HG02678 (cell line): Measurements from ENCODE around the gene CBX2.
A peak's percentile ranks its signal among the peaks of the same experiment; 100 is the strongest.

Source experiments
- ATAC-seq: cut with Tn5 transposase; IDR thresholded peaks from one replicate; pipeline ENCODE4 v1.9.1; 2021; ENCODE audit warnings: mild to moderate bottlenecking, moderate library complexity; ENCODE audit not compliant: unreplicated experiment

The CBX2 gene

DNA sequence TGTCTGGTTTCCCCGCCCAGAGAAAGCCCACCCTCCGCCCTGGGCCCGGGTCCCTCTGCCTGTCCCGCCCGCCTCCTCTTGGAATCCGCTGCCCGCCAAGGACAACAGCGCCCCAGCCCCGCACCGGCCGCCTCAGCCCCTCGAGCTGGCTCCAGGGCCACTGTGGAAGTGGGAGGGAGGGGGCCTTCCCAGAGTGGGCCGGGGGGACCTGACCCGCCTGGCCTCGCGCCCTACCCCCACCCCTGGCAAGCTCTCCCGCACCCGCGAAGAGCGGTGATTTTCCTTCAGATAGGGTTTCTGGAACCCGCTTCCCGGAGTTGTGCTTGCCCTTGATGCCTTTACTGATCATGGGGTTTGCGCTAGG is 21.2 kb downstream of the CBX2 start:
- no peak for ATAC-seq

GRCh38 chr17:79799538-79800324 is 21.8 kb downstream of the CBX2 start:
- ATAC-seq, result no peak

DNA sequence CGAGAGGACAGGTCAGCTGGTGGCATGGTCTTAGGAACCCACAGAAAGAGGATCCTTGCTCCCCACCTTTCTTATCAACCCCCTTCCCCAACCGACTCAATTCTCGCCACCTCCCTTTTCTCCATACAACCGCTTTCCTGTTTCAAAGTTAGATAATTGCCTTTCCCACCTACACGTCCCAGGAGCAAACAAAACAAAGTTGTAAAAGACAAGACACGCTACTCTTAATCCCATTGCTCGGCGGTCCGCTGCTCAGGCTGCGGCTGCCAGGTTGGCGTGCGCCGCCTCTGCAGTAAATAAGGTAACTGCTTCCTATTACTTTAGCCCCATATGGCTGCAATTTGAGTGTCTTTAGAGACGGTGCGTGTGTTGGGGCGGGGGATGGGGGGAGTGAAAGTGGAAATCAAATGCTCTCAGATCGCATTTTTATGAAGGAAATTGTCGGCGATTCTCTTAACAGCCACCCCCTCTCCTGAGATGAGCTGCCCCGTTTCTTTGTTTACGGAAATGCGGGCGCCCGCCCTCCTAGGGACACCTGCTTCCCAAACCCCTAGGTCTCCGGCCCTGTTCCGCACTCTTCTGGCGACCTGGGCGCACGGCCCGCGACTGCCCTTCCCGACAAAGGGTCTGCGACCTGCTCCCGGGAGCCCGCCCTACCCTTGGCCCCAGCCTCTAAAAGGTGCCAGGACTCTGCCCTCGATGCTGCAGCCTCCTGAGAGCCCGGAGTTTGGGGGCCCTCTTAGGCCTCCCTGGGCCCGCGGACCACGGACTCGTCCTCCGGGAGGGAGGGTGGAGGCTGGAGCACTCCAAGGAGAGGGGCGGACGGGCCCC is 22.6 kb downstream of the CBX2 start:
- no peak for ATAC-seq

DNA sequence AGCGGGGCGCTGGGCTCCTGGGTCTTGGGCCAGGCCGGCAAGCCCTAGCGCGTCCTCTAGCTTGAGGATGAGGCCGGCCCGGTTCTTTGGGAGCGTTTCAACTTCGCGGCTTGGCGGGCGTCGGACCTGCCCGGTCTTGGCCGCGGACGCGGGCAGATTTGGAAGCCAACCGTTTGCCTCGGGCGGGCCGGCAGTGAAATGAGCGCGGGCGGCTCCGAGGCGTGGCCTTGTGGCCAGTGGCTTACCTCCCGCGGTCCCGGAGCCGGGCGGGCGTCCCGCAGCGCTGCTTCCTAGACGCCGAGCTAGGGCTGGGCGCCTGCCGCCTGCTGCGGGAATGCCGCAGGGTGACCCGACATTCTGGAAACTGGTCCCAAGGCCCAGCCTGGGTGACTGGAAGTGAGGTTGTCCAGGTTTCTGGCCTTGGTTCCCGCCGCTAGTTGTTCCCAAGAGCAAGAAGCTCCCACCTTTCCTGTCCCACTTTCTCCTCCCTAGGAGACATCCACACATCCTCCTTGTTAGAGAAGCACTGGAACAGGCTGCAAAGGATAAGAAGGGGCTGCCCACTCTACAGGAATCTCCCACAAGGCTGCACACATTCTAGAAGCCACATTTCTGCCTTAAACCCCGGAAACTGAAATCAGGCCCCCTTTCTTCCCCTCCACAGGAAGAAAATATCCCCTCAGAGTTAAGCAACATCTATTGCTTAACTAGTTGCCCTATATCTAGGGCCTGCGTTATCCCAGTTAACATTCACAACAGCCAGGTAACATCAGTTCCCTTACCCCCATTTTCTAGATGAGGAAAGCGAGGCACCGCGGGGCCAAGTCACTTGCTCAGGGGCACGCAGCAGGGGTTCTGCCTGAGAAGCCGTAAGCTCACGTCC is 23.4 kb downstream of the CBX2 start:
- ATAC-seq, result no peak

- no peak for ATAC-seq
These were observed 24.2 kb downstream of the CBX2 start for GRCh38 chr17:79802039-79802735.

- ATAC-seq, result no peak
These were observed 24.9 kb downstream of the CBX2 start for GRCh38 chr17:79802736-79803420.

- no peak for ATAC-seq
These were observed 25.6 kb downstream of the CBX2 start for GRCh38 chr17:79803421-79803996.

GRCh38 chr17:79803997-79804855 is 26.3 kb downstream of the CBX2 start:
- peak; percentile 63 for ATAC-seq

GRCh38 chr17:79804856-79805696 is 27.1 kb downstream of the CBX2 start:
- ATAC-seq, result no peak

DNA sequence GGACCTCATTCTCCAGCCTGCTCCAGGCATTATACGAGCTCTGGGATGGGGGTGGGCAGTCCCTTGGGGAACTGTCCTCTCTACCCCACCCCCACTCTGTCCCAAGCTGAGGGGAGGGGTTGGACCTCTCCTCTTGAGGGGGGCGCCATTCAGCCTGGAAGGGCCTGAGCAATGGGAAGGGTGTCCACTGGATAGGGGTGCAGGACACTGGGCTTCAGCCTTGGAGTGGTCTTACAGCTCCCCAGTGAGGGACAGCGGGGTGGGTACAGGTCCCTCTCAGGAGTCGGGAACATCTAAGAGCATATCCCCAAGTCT is 28.5 kb downstream of the CBX2 start:
- no peak for ATAC-seq

- ATAC-seq, result no peak
These were observed 29.1 kb downstream of the CBX2 start for GRCh38 chr17:79806863-79807720.

GRCh38 chr17:79808763-79809529 is 31.0 kb downstream of the CBX2 start:
- no peak for ATAC-seq

DNA sequence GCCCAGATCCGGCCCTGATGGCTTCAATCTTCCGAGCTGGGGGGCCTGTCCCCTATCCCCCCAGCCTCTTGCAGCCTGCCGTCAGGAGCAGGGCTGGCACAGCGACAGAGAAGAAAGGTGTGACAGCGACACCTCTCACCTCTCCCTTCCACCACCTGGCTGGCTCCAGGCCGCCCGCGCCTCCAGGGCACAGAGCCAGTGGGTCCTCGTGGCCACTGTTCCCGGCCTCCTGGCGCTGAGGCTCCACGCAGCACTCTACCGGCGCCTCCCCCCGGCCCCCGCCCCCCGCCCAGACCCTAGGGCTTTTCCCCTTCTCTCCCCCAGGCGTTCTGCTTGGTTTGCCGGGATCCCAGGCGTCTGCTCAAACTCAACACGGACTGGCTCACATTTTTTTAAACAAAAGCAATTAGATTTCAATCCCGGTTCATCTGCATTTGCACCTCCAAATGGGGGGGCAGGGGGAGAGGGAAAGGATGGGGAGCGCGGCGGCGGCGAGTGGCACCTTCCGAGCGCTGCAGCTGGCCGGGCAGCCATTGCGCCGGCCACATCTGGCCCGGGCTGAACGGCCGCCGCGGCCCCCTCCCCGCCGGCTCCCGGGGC is 31.7 kb downstream of the CBX2 start:
- no peak for ATAC-seq

- ATAC-seq, result peak; percentile 77
These were observed 32.4 kb downstream of the CBX2 start for GRCh38 chr17:79810130-79811010.
